Measurements from ENCODE around the gene RBM23.

The RBM23 gene

GRCh38 chr14:22871224-22872032 is 47.5 kb downstream of the RBM23 start, which contains the start of gene LRP10 (continued):
- TF ChIP-seq, protein P1, sequence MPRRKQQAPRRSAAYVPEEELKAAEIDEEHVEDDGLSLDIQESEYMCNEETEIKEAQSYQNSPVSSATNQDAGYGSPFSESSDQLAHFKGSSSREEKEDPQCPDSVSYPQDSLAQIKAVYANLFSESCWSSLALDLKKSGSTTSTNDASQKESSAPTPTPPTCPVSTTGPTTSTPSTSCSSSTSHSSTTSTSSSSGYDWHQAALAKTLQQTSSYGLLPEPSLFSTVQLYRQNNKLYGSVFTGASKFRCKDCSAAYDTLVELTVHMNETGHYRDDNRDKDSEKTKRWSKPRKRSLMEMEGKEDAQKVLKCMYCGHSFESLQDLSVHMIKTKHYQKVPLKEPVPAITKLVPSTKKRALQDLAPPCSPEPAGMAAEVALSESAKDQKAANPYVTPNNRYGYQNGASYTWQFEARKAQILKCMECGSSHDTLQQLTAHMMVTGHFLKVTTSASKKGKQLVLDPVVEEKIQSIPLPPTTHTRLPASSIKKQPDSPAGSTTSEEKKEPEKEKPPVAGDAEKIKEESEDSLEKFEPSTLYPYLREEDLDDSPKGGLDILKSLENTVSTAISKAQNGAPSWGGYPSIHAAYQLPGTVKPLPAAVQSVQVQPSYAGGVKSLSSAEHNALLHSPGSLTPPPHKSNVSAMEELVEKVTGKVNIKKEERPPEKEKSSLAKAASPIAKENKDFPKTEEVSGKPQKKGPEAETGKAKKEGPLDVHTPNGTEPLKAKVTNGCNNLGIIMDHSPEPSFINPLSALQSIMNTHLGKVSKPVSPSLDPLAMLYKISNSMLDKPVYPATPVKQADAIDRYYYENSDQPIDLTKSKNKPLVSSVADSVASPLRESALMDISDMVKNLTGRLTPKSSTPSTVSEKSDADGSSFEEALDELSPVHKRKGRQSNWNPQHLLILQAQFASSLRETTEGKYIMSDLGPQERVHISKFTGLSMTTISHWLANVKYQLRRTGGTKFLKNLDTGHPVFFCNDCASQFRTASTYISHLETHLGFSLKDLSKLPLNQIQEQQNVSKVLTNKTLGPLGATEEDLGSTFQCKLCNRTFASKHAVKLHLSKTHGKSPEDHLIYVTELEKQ (tag by site-specific recombination; IDR thresholded peaks at IDR 0.05; ENCODE audit: borderline replicate concordance), result no peak
- TF ChIP-seq ZNF324 (tag by site-specific recombination; IDR thresholded peaks at IDR 0.05) (no peak; the same call in 1 of the 2 replicates), RBAK (tag by site-specific recombination; IDR thresholded peaks at IDR 0.05) (no peak), GLI2 (tag by site-specific recombination; IDR thresholded peaks at IDR 0.05; ENCODE audit: borderline replicate concordance, low read depth) (no peak), KLF7 (tag by site-specific recombination; IDR thresholded peaks at IDR 0.05; ENCODE audit: borderline replicate concordance) (0 out of 2 replicates have a peak, but pooled peaks have one; percentile 19), ZNF623 (tag by site-specific recombination; IDR thresholded peaks at IDR 0.05) (no peak), ZNF558 (tag by site-specific recombination; IDR thresholded peaks at IDR 0.05) (no peak), ZNF354C (tag by site-specific recombination; IDR thresholded peaks at IDR 0.05; ENCODE audit: borderline replicate concordance, low read depth) (no peak), ZFP3 (tag by site-specific recombination; IDR thresholded peaks at IDR 0.05; ENCODE audit: low read depth) (no peak), ZNF274 (IDR thresholded peaks at IDR 0.05; ENCODE audit: low read length) (no peak), ZNF274 (tag by site-specific recombination; IDR thresholded peaks at IDR 0.05; ENCODE audit: borderline replicate concordance) (no peak), ZBTB17 (tag by site-specific recombination; IDR thresholded peaks at IDR 0.05) (peak; percentile 38; the same call in 1 of the 2 replicates), PRDM1 (tag by site-specific recombination; IDR thresholded peaks at IDR 0.05) (no peak), ZBTB6 (tag by site-specific recombination; IDR thresholded peaks at IDR 0.05) (no peak), ZNF621 (tag by site-specific recombination; IDR thresholded peaks at IDR 0.05) (no peak), ZNF677 (tag by site-specific recombination; IDR thresholded peaks at IDR 0.05) (no peak), ZBTB21 (tag by site-specific recombination; IDR thresholded peaks at IDR 0.05) (peak; percentile 47), MYNN (tag by site-specific recombination; IDR thresholded peaks at IDR 0.05; ENCODE audit: borderline replicate concordance) (no peak), ZNF121 (tag by site-specific recombination; IDR thresholded peaks at IDR 0.05) (no peak), ZSCAN30 (tag by site-specific recombination; IDR thresholded peaks at IDR 0.05) (no peak), YY1 (tag by site-specific recombination; IDR thresholded peaks at IDR 0.05) (no peak), BCL11B (tag by site-specific recombination; IDR thresholded peaks at IDR 0.05; ENCODE audit: low read depth) (peak; percentile 72), GLIS2 (tag by site-specific recombination; IDR thresholded peaks at IDR 0.05) (no peak), ZNF112 (tag by site-specific recombination; IDR thresholded peaks at IDR 0.05) (no peak), ZNF23 (tag by site-specific recombination; IDR thresholded peaks at IDR 0.05; ENCODE audit: borderline replicate concordance) (no peak), ZNF560 (tag by site-specific recombination; IDR thresholded peaks at IDR 0.05; ENCODE audit: borderline replicate concordance) (no peak), EGR2 (tag by site-specific recombination; IDR thresholded peaks at IDR 0.05; ENCODE audit: low read depth) (peak; percentile 80), ZNF670 (tag by site-specific recombination; IDR thresholded peaks at IDR 0.05; ENCODE audit: low read depth) (no peak), SETDB1 (IDR thresholded peaks at IDR 0.05; ENCODE audit: insufficient read length, low read length) (no peak), ZIC2 (tag by site-specific recombination; IDR thresholded peaks at IDR 0.05) (peak; percentile 57), WT1 (tag by site-specific recombination; IDR thresholded peaks at IDR 0.05) (no peak), KLF16 (tag by site-specific recombination; IDR thresholded peaks at IDR 0.05) (peak; percentile 38; the same call in 1 of the 2 replicates), OVOL3 (tag by site-specific recombination; IDR thresholded peaks at IDR 0.05) (no peak), GLIS1 (tag by site-specific recombination; IDR thresholded peaks at IDR 0.05) (peak; percentile 77), ZNF311 (tag by site-specific recombination; IDR thresholded peaks at IDR 0.05; ENCODE audit: borderline replicate concordance) (no peak), GLI4 (tag by site-specific recombination; IDR thresholded peaks at IDR 0.05) (no peak), ZNF140 (tag by site-specific recombination; IDR thresholded peaks at IDR 0.05) (no peak)
